ENCODE data around the gene FREM3.
"Not testable (repeated sequence)": the region's sequence is repeated elsewhere in the genome, so short reads cannot be mapped to it uniquely, and the experiment has no call there.

The FREM3 gene
- 0.07 to 1.2 (median 1.1) reads per million in 3 experiments for total RNA-seq

GRCh38 chr4:143700416-143701352, at the start of gene FREM3:
TSS of gene FREM3 (minus strand) at chr4:143700675. CDS start at chr4:143700675, 0 bp downstream.
- no peak for DNase-seq

GRCh38 chr4:143745874-143746273, 45.4 kb upstream of the FREM3 start:
- no peak for DNase-seq

GRCh38 chr4:143743591-143743990, 43.1 kb upstream of the FREM3 start:
- no peak for DNase-seq

GRCh38 chr4:143742834-143743233, 42.4 kb upstream of the FREM3 start:
- DNase-seq, result no peak

GRCh38 chr4:143736861-143737260, 36.4 kb upstream of the FREM3 start:
- no peak for DNase-seq

- DNase-seq, result not testable (repeated sequence)
Measured at GRCh38 chr4:143736061-143736460, 35.6 kb upstream of the FREM3 start.

- DNase-seq, result no peak
Measured at GRCh38 chr4:143728166-143728565, 27.7 kb upstream of the FREM3 start.

- no peak for DNase-seq
Measured at GRCh38 chr4:143726714-143727113, 26.2 kb upstream of the FREM3 start.

- no peak for DNase-seq
Measured at GRCh38 chr4:143721317-143721716, 20.8 kb upstream of the FREM3 start.

GRCh38 chr4:143718748-143719147, 18.3 kb upstream of the FREM3 start:
- not testable (repeated sequence) for DNase-seq

- no peak for DNase-seq
Measured at GRCh38 chr4:143713955-143714625, 13.6 kb upstream of the FREM3 start.

GRCh38 chr4:143713553-143713952, 13.1 kb upstream of the FREM3 start:
- no peak for DNase-seq

- no peak for DNase-seq
Measured at GRCh38 chr4:143712155-143712550, 11.7 kb upstream of the FREM3 start.

- no peak for DNase-seq
Measured at GRCh38 chr4:143711543-143712154, 11.2 kb upstream of the FREM3 start.

- DNase-seq, result no peak
Measured at GRCh38 chr4:143701365-143701764, 890 bp upstream of the FREM3 start.

- DNase-seq, result no peak
Measured at GRCh38 chr4:143700046-143700415, 444 bp downstream of the FREM3 start.

- DNase-seq, result no peak
Measured at GRCh38 chr4:143699331-143700045, 987 bp downstream of the FREM3 start.

GRCh38 chr4:143693856-143694255, 6.6 kb downstream of the FREM3 start:
- DNase-seq, result no peak

GRCh38 chr4:143692241-143692640, 8.2 kb downstream of the FREM3 start:
- DNase-seq, result no peak

- no peak for DNase-seq
Measured at GRCh38 chr4:143679434-143679833, 21.0 kb downstream of the FREM3 start.

- not testable (repeated sequence) for DNase-seq
Measured at GRCh38 chr4:143673629-143674028, 26.8 kb downstream of the FREM3 start.

- no peak for DNase-seq
Measured at GRCh38 chr4:143668930-143669552, 31.4 kb downstream of the FREM3 start.
